ENCODE results near the gene MREG.

DNA sequence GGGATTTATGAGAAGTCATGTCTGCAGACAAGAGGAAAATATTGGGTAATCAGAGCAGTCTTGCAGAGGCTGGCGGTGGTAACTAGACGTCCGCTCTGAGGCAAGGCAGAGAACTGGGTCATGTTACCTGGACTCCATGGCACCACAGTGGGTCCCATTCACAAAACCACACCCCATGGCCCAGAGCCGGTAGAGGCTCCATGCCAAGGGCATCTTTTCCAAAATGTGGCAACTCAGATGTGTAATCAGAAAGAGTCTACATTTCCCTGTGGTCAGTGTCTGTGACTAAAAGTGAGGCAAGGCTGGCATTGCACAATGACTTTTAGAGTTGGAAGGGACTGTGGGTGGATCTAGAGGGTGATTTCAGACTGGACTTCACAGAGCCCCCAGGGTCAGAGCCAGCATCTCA, 113.1 kb downstream of the MREG start:
- TF ChIP-seq, protein P1, sequence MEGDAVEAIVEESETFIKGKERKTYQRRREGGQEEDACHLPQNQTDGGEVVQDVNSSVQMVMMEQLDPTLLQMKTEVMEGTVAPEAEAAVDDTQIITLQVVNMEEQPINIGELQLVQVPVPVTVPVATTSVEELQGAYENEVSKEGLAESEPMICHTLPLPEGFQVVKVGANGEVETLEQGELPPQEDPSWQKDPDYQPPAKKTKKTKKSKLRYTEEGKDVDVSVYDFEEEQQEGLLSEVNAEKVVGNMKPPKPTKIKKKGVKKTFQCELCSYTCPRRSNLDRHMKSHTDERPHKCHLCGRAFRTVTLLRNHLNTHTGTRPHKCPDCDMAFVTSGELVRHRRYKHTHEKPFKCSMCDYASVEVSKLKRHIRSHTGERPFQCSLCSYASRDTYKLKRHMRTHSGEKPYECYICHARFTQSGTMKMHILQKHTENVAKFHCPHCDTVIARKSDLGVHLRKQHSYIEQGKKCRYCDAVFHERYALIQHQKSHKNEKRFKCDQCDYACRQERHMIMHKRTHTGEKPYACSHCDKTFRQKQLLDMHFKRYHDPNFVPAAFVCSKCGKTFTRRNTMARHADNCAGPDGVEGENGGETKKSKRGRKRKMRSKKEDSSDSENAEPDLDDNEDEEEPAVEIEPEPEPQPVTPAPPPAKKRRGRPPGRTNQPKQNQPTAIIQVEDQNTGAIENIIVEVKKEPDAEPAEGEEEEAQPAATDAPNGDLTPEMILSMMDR (tag by site-specific recombination; IDR thresholded peaks at IDR 0.05): no peak
- TF ChIP-seq ZNF707 (tag by site-specific recombination; IDR thresholded peaks at IDR 0.05) (no peak), ZSCAN30 (tag by site-specific recombination; IDR thresholded peaks at IDR 0.05) (no peak), ZNF777 (tag by site-specific recombination; IDR thresholded peaks at IDR 0.05; ENCODE audit: borderline replicate concordance) (no peak), ZNF549 (tag by site-specific recombination; IDR thresholded peaks at IDR 0.05) (no peak), ZNF830 (tag by site-specific recombination; IDR thresholded peaks at IDR 0.05; ENCODE audit: low read depth) (no peak), ZNF174 (tag by site-specific recombination; IDR thresholded peaks at IDR 0.05) (no peak), KLF1 (tag by site-specific recombination; IDR thresholded peaks at IDR 0.05) (no peak), ZNF292 (tag by site-specific recombination; IDR thresholded peaks at IDR 0.05; ENCODE audit: borderline replicate concordance, low read depth) (no peak), ZNF302 (tag by site-specific recombination; IDR thresholded peaks at IDR 0.05; ENCODE audit: low read depth) (no peak), ZBTB1 (tag by site-specific recombination; IDR thresholded peaks at IDR 0.05) (no peak), ZBTB8A (tag by site-specific recombination; IDR thresholded peaks at IDR 0.05) (no peak)
- TF ChIP-seq, protein P2, sequence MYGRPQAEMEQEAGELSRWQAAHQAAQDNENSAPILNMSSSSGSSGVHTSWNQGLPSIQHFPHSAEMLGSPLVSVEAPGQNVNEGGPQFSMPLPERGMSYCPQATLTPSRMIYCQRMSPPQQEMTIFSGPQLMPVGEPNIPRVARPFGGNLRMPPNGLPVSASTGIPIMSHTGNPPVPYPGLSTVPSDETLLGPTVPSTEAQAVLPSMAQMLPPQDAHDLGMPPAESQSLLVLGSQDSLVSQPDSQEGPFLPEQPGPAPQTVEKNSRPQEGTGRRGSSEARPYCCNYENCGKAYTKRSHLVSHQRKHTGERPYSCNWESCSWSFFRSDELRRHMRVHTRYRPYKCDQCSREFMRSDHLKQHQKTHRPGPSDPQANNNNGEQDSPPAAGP (tag by site-specific recombination; IDR thresholded peaks at IDR 0.05): no peak

Data from HEK293 (cell line).